Stimulated activated CD4-positive, alpha-beta T cell treated with anti-CD3 and anti-CD28 coated beads, Interleukin-4, amount 100 ng/mL, for 4 hours (primary cell): Measurements from ENCODE around the gene SYNGR2.

ENCODE experiments used
- DNase-seq, 2 experiments: peaks; one replicate each; pipeline ENCODE4 v3.0.0-alpha.2; 2020

Gene SYNGR2

GRCh38 chr17:78208486-78208885 lies 40.1 kb downstream of the SYNGR2 start:
- DNase-seq = no peak

- no peak for DNase-seq
Observed at GRCh38 chr17:78210111-78210510, 41.7 kb downstream of the SYNGR2 start.

GRCh38 chr17:78211032-78211431 lies 42.7 kb downstream of the SYNGR2 start:
- no peak for DNase-seq

- peak; percentile 83 to 93 for DNase-seq
Observed at GRCh38 chr17:78214016-78214705, 45.8 kb downstream of the SYNGR2 start, which contains the start of gene BIRC5. TSS of gene BIRC5 (plus strand) at chr17:78214253. CDS start at chr17:78214317, 64 bp downstream.

- no peak for DNase-seq
Observed at GRCh38 chr17:78214706-78215061, 46.3 kb downstream of the SYNGR2 start.

- no peak for DNase-seq
Observed at GRCh38 chr17:78219396-78220150, 51.2 kb downstream of the SYNGR2 start.
